Upper lobe of left lung (tissue), 4 donors: ENCODE data around the gene FOXN3.

ENCODE experiments used
- CTCF ChIP-seq, 6 experiments: fragments of 450-650 bp in 4 of 6; fragments of 200-600 bp in 2 of 6; sonication (generic) in 2 of 6; IDR thresholded peaks; one replicate each; pipeline ENCODE4 v1.5.1; 2016 to 2019; ENCODE audit warnings: antibody characterized with exemption in 6 of 6
- POLR2A ChIP-seq, 4 donors: fragments of 450-650 bp; IDR thresholded peaks; one replicate each; pipeline ENCODE4 v1.5.1; 2016 to 2017; ENCODE audit warnings: antibody characterized with exemption in 4 of 4, mild to moderate bottlenecking in 2 of 4

DNA sequence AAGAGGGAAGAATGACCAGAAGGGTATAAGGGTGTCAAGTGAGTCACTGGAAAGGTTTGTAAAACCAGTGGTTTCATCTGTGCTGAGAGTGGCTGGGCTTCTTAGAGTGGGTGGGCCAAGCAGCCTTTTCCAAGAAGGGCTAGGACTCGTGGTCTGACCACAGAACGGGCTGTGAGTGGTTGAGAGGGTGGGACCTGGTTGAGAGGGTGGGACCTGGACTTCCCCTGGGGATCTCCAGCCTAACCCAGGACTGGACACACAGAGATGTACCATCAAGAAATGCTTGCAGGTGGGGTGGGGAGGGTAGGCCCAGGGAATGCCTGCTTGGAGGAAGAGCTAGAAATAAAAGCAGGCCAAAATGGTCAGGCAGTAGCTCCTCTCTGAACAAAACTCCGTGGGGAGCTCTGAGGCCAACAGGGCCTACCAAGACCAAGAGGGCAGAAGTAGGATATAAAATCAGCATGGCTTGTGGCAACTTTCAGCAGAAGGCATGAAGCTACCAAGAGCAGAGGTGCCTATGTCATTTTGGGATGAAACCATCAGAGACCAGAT lies 140.5 kb downstream of the FOXN3 start:
- no peak for TF ChIP-seq CTCF (IDR thresholded peaks at IDR 0.05)
- no peak for TF ChIP-seq POLR2A (IDR thresholded peaks at IDR 0.05)
